Measurements from ENCODE around the gene SSTR3. TPM values are rescaled to one million over a fixed set of nuclear protein-coding genes. Genes with fewer than 3 reads are reported as not detected.

Gene SSTR3
- total RNA-seq, 1 experiment from 2014 or later = 0.22 TPM

- TF ChIP-seq CDX4 (CRISPR knock-in tag; IDR thresholded peaks at IDR 0.05; ENCODE audit: borderline replicate concordance) (no peak), ATF2 (CRISPR knock-in tag; IDR thresholded peaks at IDR 0.05; ENCODE audit: borderline replicate concordance, low read depth) (no peak)
These were observed 33.5 kb upstream of the SSTR3 start (continued) for GRCh38 chr22:37245740-37246139.

GRCh38 chr22:37244922-37245722, 32.8 kb upstream of the SSTR3 start:
- CTCF ChIA-PET = interaction anchor here (0.7 to 6.7 kb wide), 9 partner anchors 11 to 398 kb away, joined by 3 to 83 read pairs (median 4); no protein-coding TSS in a partner anchor
- POLR2A ChIA-PET = interaction anchor here (0.6 kb wide), 1 partner anchor 1308 kb away, joined by 3 read pairs; no protein-coding TSS in a partner anchor
- Mint-ChIP-seq H3K9me3 (no peaks in the 10 kb centered on the region), H3K27me3 (ENCODE audit: low read depth) (no peaks in the 10 kb centered on the region), H3K36me3 (no peaks in the 10 kb centered on the region), H3K4me1 (peaks cover 24% of the 10 kb centered on the region), H3K4me3 (no peak overlapping the region), H3K27ac (no peak overlapping the region)
- ATAC-seq (0 out of 2 replicates have a peak, but pooled peaks have one; percentile 13), DNase-seq (ENCODE audit: low spot score) (no peak)
- TF ChIP-seq NFE2L1 (CRISPR knock-in tag; IDR thresholded peaks at IDR 0.05) = no peak
- no peak for TF ChIP-seq E2F5 (CRISPR knock-in tag; IDR thresholded peaks at IDR 0.05)
- TF ChIP-seq ETV6 (CRISPR knock-in tag; IDR thresholded peaks at IDR 0.05) = no peak
- no peak for TF ChIP-seq NFATC4 (CRISPR knock-in tag; IDR thresholded peaks at IDR 0.05)
- no peak for TF ChIP-seq ZNF423 (CRISPR knock-in tag; IDR thresholded peaks at IDR 0.05)
- TF ChIP-seq AR (CRISPR knock-in tag; IDR thresholded peaks at IDR 0.05) = no peak
- no peak for TF ChIP-seq ZNF317 (CRISPR knock-in tag; IDR thresholded peaks at IDR 0.05; ENCODE audit: borderline replicate concordance, low read depth)
- TF ChIP-seq CREB1 (CRISPR knock-in tag; IDR thresholded peaks at IDR 0.05) = no peak
- TF ChIP-seq TEAD1 (CRISPR knock-in tag; IDR thresholded peaks at IDR 0.05) = no peak
- no peak for TF ChIP-seq EMX1 (CRISPR knock-in tag; IDR thresholded peaks at IDR 0.05)
- no peak for TF ChIP-seq HMGA2 (CRISPR knock-in tag; IDR thresholded peaks at IDR 0.05)
- TF ChIP-seq FOXP1 (CRISPR knock-in tag; IDR thresholded peaks at IDR 0.05; ENCODE audit: borderline replicate concordance) = no peak
- no peak for TF ChIP-seq ZNF396 (CRISPR knock-in tag; IDR thresholded peaks at IDR 0.05; ENCODE audit: borderline replicate concordance)

- H3K36me3 Mint-ChIP-seq = no peaks in the 10 kb centered on the region
- DNase-seq (ENCODE audit: low spot score) (peak; percentile 57), ATAC-seq (peak; percentile 71)
- H3K4me3 Mint-ChIP-seq = peak within 1 kb of the TSS; percentile 25; the same call in 1 of the 2 replicates
- H3K9me3 Mint-ChIP-seq = no peaks in the 10 kb centered on the region
- no peak within 1 kb of the TSS for H3K27ac Mint-ChIP-seq
- H3K4me1 Mint-ChIP-seq = peaks cover 20% of the 10 kb centered on the region
- TF ChIP-seq TEAD4 (CRISPR knock-in tag; IDR thresholded peaks at IDR 0.05) (no peak), ZNF423 (CRISPR knock-in tag; IDR thresholded peaks at IDR 0.05) (peak; percentile 61; the same call in 1 of the 2 replicates), USF1 (CRISPR knock-in tag; IDR thresholded peaks at IDR 0.05) (no peak)
- ChIA-PET POLR2A (interaction anchor here (0.6 kb wide), 1 partner anchor 1309 kb away, joined by 3 read pairs; no protein-coding TSS in a partner anchor), CTCF (interaction anchor here (0.7 to 6.7 kb wide), 9 partner anchors 10 to 399 kb away, joined by 3 to 83 read pairs (median 4); no protein-coding TSS in a partner anchor)
- no peaks in the 10 kb centered on the region for H3K27me3 Mint-ChIP-seq (ENCODE audit: low read depth)
These were observed 32.0 kb upstream of the SSTR3 start, which contains the start of gene RAC2 for GRCh38 chr22:37244114-37244921. Gene RAC2, minus strand, starts transcription at chr22:37244269. Its CDS starts 121 bp downstream, at chr22:37244148.

Data from WTC11 (cell line).